ENCODE measurements around the gene TMEM53.

DNA sequence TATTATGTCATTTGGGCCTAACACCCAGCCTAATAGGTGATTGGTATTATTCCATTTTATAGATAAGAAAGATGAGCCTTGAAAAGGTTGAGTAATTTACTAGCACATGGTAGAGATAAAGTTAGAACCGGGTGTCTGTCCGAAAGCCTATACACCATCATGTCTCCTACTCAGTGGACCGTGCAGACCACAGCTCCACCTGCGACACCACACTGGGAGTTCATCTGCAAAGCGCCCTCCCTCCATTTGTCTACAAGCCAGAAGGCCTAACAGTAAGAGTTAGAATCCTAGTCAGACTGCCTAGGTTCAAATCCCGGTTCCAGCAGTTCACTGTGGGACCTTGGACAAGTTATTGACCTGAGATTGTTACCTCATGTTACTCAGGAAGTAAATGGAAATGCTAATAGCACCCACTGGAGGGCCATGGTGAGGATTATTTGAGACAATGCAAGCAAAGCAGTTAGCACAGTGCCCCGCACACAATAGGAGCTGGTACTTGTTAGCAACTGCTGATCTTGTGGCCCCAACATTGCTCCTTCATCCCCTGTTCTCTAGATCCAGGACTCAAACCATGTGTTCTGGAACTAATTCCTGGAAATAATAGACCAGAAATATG, 20.7 kb upstream of the TMEM53 start:
- TF ChIP-seq POLR2A (IDR thresholded peaks at IDR 0.05; ENCODE audit: low read depth, low read length) (no peak), POLR2AphosphoS5 (IDR thresholded peaks at IDR 0.05; ENCODE audit: low read depth, low read length) (no peak), TAF1 (IDR thresholded peaks at IDR 0.05; ENCODE audit: borderline replicate concordance, low read depth, low read length) (no peak)

All from GM12892 (cell line).